ENCODE results near the gene SLC22A9.

DNA sequence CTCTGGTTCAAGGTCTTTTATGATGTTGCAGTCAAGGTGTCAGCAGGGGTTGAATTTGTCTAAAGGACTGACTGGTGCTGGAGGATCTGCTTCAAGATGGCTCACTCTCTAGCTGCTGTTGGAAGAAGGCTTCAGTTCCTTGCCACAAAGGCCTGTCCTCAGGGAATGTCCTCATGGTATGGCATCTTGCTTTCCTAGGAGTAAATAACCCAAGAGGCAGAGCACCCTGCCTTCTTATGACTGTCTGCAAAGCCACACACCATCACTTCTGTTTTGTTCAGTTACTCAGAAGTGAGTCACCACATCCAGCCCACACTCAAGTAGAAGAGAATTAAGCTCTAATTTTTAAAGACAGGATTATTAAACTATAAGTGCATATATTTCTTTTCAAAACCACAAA lies 76.1 kb downstream of the SLC22A9 start:
- TF ChIP-seq, protein P1, sequence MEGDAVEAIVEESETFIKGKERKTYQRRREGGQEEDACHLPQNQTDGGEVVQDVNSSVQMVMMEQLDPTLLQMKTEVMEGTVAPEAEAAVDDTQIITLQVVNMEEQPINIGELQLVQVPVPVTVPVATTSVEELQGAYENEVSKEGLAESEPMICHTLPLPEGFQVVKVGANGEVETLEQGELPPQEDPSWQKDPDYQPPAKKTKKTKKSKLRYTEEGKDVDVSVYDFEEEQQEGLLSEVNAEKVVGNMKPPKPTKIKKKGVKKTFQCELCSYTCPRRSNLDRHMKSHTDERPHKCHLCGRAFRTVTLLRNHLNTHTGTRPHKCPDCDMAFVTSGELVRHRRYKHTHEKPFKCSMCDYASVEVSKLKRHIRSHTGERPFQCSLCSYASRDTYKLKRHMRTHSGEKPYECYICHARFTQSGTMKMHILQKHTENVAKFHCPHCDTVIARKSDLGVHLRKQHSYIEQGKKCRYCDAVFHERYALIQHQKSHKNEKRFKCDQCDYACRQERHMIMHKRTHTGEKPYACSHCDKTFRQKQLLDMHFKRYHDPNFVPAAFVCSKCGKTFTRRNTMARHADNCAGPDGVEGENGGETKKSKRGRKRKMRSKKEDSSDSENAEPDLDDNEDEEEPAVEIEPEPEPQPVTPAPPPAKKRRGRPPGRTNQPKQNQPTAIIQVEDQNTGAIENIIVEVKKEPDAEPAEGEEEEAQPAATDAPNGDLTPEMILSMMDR (IDR thresholded peaks at IDR 0.05), result no peak
- no peak for TF ChIP-seq POLR2A (IDR thresholded peaks at IDR 0.05)
